ENCODE data around the gene INTS7.

DNA sequence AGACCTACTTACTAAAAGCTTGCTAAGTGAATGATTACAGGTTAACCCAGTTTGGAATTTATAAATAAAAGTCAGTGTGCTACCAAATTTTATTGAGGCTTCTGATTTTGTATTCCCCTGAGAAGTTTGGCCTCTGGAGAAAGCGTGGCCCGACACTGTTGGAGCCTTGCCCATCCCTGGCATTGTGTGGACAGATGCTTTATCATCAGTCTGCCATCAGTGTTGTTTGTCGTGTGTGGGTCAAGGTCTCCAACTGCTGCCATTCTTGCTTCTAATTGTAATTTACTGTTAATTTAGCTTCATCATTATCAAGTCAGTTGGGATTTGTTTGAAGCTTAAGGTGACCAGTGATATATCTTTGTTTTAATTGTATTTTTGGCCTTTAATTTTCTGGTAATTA, 142.8 kb downstream of the INTS7 start:
- TF ChIP-seq EP300 (IDR thresholded peaks at IDR 0.05; ENCODE audit: borderline replicate concordance in 1 of 2, low read depth in 1 of 2, low read length in 1 of 2) (no peak), MAX (IDR thresholded peaks at IDR 0.05; ENCODE audit: low read depth) (no peak), FOSL2 (IDR thresholded peaks at IDR 0.05; ENCODE audit: borderline replicate concordance, low read depth) (no peak), NRF1 (IDR thresholded peaks at IDR 0.05; ENCODE audit: low read depth, low read length) (no peak)
- TF ChIP-seq, protein P1, sequence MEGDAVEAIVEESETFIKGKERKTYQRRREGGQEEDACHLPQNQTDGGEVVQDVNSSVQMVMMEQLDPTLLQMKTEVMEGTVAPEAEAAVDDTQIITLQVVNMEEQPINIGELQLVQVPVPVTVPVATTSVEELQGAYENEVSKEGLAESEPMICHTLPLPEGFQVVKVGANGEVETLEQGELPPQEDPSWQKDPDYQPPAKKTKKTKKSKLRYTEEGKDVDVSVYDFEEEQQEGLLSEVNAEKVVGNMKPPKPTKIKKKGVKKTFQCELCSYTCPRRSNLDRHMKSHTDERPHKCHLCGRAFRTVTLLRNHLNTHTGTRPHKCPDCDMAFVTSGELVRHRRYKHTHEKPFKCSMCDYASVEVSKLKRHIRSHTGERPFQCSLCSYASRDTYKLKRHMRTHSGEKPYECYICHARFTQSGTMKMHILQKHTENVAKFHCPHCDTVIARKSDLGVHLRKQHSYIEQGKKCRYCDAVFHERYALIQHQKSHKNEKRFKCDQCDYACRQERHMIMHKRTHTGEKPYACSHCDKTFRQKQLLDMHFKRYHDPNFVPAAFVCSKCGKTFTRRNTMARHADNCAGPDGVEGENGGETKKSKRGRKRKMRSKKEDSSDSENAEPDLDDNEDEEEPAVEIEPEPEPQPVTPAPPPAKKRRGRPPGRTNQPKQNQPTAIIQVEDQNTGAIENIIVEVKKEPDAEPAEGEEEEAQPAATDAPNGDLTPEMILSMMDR (IDR thresholded peaks at IDR 0.05) = no peak
